ENCODE data around the gene CMPK2. TPM values are rescaled to one million over a fixed set of nuclear protein-coding genes. Genes with fewer than 3 reads are reported as not detected.
A peak's percentile ranks its signal among the peaks of the same experiment; 100 is the strongest.

Gene CMPK2
- total RNA-seq, 5 donors from 2014 or later (not counting 1 experiment from before 2014, with no cell fraction given), result 6.5 to 15.2 (median 9.1) TPM

GRCh38 chr2:6856548-6856920 lies 9.2 kb downstream of the CMPK2 start:
- no peaks in the 10 kb centered on the region for H3K9me3 ChIP-seq
- H3K27me3 ChIP-seq (replicated peaks in 1 of 2; ENCODE audit: control insufficient read depth in 2 of 2, extremely low read depth in 1 of 2, insufficient read depth in 2 of 2, low read length in 1 of 2), result no peaks in the 10 kb centered on the region
- no peak overlapping the region for H3K4me3 Mint-ChIP-seq
- peaks cover 12 to 26% (median 18%) of the 10 kb centered on the region in 3 donors for H3K9me3 Mint-ChIP-seq
- no peak overlapping the region for H3K4me3 ChIP-seq (ENCODE audit: control insufficient read depth in 1 of 2, extremely low read depth in 1 of 2, low read length in 1 of 2)
- no CpG with 5 or more reads among the region's 1 CpG for WGBS (ENCODE audit: insufficient coverage)
- H3K36me3 ChIP-seq (ENCODE audit: control insufficient read depth in 2 of 2, extremely low read depth in 1 of 2, insufficient read depth in 1 of 2, low read length in 1 of 2), result peaks cover 2 to 24% of the 10 kb centered on the region in 2 donors
- H3K4me1 Mint-ChIP-seq, result peaks cover 10 to 25% (median 14%) of the 10 kb centered on the region in 3 donors
- H3K4me1 ChIP-seq (ENCODE audit: control insufficient read depth in 1 of 2, extremely low read depth in 1 of 2, insufficient read depth in 2 of 2, low read length in 2 of 2), result peaks cover 0 to 4% of the 10 kb centered on the region in 2 experiments
- ATAC-seq (replicated peaks in 1 of 4) (no peak), DNase-seq (no peak)
- ChIA-PET POLR2A (interaction anchor here in 1 of 2 donors (0.6 kb wide), 1 partner anchor 1640 kb away, joined by 3 read pairs; no protein-coding TSS in a partner anchor), CTCF (interaction anchor here in 1 of 2 donors (0.7 kb wide), 1 partner anchor 33 kb away, joined by 3 read pairs; no protein-coding TSS in a partner anchor)
- H3K36me3 Mint-ChIP-seq, result peaks cover 84% of the 10 kb centered on the region
- no peak overlapping the region for H3K27ac ChIP-seq (ENCODE audit: low read length)
- H3K27me3 Mint-ChIP-seq, result no peaks in the 10 kb centered on the region
- no peak overlapping the region for H3K27ac Mint-ChIP-seq

- no peak overlapping the region for H3K27ac ChIP-seq (ENCODE audit: low read length)
- H3K4me3 Mint-ChIP-seq, result no peak overlapping the region
- H3K36me3 Mint-ChIP-seq, result peaks cover 84% of the 10 kb centered on the region
- ChIA-PET CTCF (no interaction called here), POLR2A (no interaction called here)
- H3K27me3 Mint-ChIP-seq, result no peaks in the 10 kb centered on the region
- no peaks in the 10 kb centered on the region for H3K9me3 ChIP-seq
- H3K27me3 ChIP-seq (replicated peaks in 1 of 2; ENCODE audit: control insufficient read depth in 2 of 2, extremely low read depth in 1 of 2, insufficient read depth in 2 of 2, low read length in 1 of 2), result no peaks in the 10 kb centered on the region
- DNase-seq (no peak), ATAC-seq (replicated peaks in 1 of 4) (no peak)
- H3K4me3 ChIP-seq (ENCODE audit: control insufficient read depth in 1 of 2, extremely low read depth in 1 of 2, low read length in 1 of 2), result no peak overlapping the region
- H3K4me1 Mint-ChIP-seq, result peaks cover 10 to 21% (median 14%) of the 10 kb centered on the region in 3 donors
- H3K27ac Mint-ChIP-seq, result no peak overlapping the region
- peaks cover 0 to 26% of the 10 kb centered on the region in 2 donors for H3K36me3 ChIP-seq (ENCODE audit: control insufficient read depth in 2 of 2, extremely low read depth in 1 of 2, insufficient read depth in 1 of 2, low read length in 1 of 2)
- H3K4me1 ChIP-seq (ENCODE audit: control insufficient read depth in 1 of 2, extremely low read depth in 1 of 2, insufficient read depth in 2 of 2, low read length in 2 of 2), result peaks cover 0 to 4% of the 10 kb centered on the region in 2 experiments
- peaks cover 9 to 21% (median 18%) of the 10 kb centered on the region in 3 donors for H3K9me3 Mint-ChIP-seq
These were observed 9.7 kb downstream of the CMPK2 start for GRCh38 chr2:6855860-6856547.

GRCh38 chr2:6854416-6854815 lies 11.3 kb downstream of the CMPK2 start:
- ChIA-PET POLR2A (no interaction called here), CTCF (interaction anchor here in 1 of 2 donors (0.6 kb wide), 1 partner anchor 230 kb away, joined by 3 read pairs; no protein-coding TSS in a partner anchor)
- Mint-ChIP-seq H3K4me3 (no peak overlapping the region), H3K9me3 (peaks cover 8 to 23% (median 10%) of the 10 kb centered on the region in 3 donors), H3K36me3 (peaks cover 84% of the 10 kb centered on the region), H3K27me3 (no peaks in the 10 kb centered on the region), H3K27ac (no peak overlapping the region), H3K4me1 (peaks cover 10 to 21% (median 14%) of the 10 kb centered on the region in 3 donors)
- Histone ChIP-seq H3K36me3 (ENCODE audit: control insufficient read depth in 2 of 2, extremely low read depth in 1 of 2, insufficient read depth in 1 of 2, low read length in 1 of 2) (peaks cover 4 to 30% of the 10 kb centered on the region in 2 donors), H3K4me1 (ENCODE audit: control insufficient read depth in 1 of 2, extremely low read depth in 1 of 2, insufficient read depth in 2 of 2, low read length in 2 of 2) (peaks cover 0 to 4% of the 10 kb centered on the region in 2 experiments), H3K27me3 (replicated peaks in 1 of 2; ENCODE audit: control insufficient read depth in 2 of 2, extremely low read depth in 1 of 2, insufficient read depth in 2 of 2, low read length in 1 of 2) (no peaks in the 10 kb centered on the region), H3K27ac (ENCODE audit: low read length) (no peak overlapping the region), H3K9me3 (no peaks in the 10 kb centered on the region), H3K4me3 (ENCODE audit: control insufficient read depth in 1 of 2, extremely low read depth in 1 of 2, low read length in 1 of 2) (no peak overlapping the region)
- DNase-seq, result no peak
- no peak for ATAC-seq (replicated peaks in 1 of 4)
- WGBS (ENCODE audit: insufficient coverage), result 92% methylated on average over 2 of the region's 2 CpGs

GRCh38 chr2:6852195-6852594 lies 13.5 kb downstream of the CMPK2 start:
- WGBS (ENCODE audit: insufficient coverage), result no CpG with 5 or more reads among the region's 2 CpGs
- DNase-seq, result no peak
- Histone ChIP-seq H3K4me3 (ENCODE audit: control insufficient read depth in 1 of 2, extremely low read depth in 1 of 2, low read length in 1 of 2) (no peak overlapping the region), H3K9me3 (peaks cover 7% of the 10 kb centered on the region), H3K36me3 (ENCODE audit: control insufficient read depth in 2 of 2, extremely low read depth in 1 of 2, insufficient read depth in 1 of 2, low read length in 1 of 2) (peaks cover 12 to 28% of the 10 kb centered on the region in 2 donors), H3K27me3 (replicated peaks in 1 of 2; ENCODE audit: control insufficient read depth in 2 of 2, extremely low read depth in 1 of 2, insufficient read depth in 2 of 2, low read length in 1 of 2) (no peaks in the 10 kb centered on the region), H3K27ac (ENCODE audit: low read length) (no peak overlapping the region), H3K4me1 (ENCODE audit: control insufficient read depth in 1 of 2, extremely low read depth in 1 of 2, insufficient read depth in 2 of 2, low read length in 2 of 2) (peaks cover 0 to 4% of the 10 kb centered on the region in 2 experiments)
- Mint-ChIP-seq H3K4me3 (no peak overlapping the region), H3K27ac (peak overlapping the region in 1 of 2 donors; percentile 16), H3K27me3 (no peaks in the 10 kb centered on the region), H3K36me3 (peaks cover 86% of the 10 kb centered on the region), H3K4me1 (peaks cover 11 to 14% (median 12%) of the 10 kb centered on the region in 3 donors), H3K9me3 (peaks cover 0 to 29% (median 21%) of the 10 kb centered on the region in 3 donors)
- ChIA-PET CTCF (no interaction called here), POLR2A (no interaction called here)
- ATAC-seq (replicated peaks in 1 of 4), result no peak

GRCh38 chr2:6846967-6847681 lies 18.6 kb downstream of the CMPK2 start:
- H3K4me1 Mint-ChIP-seq, result peaks cover 0 to 3% (median 2%) of the 10 kb centered on the region in 3 donors
- no peak for ATAC-seq (replicated peaks in 1 of 4)
- WGBS (ENCODE audit: insufficient coverage), result 96% methylated on average over 6 of the region's 6 CpGs
- H3K27ac Mint-ChIP-seq, result no peak overlapping the region
- Histone ChIP-seq H3K9me3 (peaks cover 20% of the 10 kb centered on the region), H3K27ac (ENCODE audit: low read length) (no peak overlapping the region), H3K36me3 (ENCODE audit: control insufficient read depth in 2 of 2, extremely low read depth in 1 of 2, insufficient read depth in 1 of 2, low read length in 1 of 2) (peaks cover 15 to 22% of the 10 kb centered on the region in 2 donors), H3K4me3 (ENCODE audit: control insufficient read depth in 1 of 2, extremely low read depth in 1 of 2, low read length in 1 of 2) (no peak overlapping the region), H3K27me3 (replicated peaks in 1 of 2; ENCODE audit: control insufficient read depth in 2 of 2, extremely low read depth in 1 of 2, insufficient read depth in 2 of 2, low read length in 1 of 2) (no peaks in the 10 kb centered on the region), H3K4me1 (ENCODE audit: control insufficient read depth in 1 of 2, extremely low read depth in 1 of 2, insufficient read depth in 2 of 2, low read length in 2 of 2) (no peaks in the 10 kb centered on the region)
- POLR2A ChIA-PET, result no interaction called here
- no peaks in the 10 kb centered on the region for H3K27me3 Mint-ChIP-seq
- DNase-seq, result no peak
- peaks cover 15 to 72% (median 50%) of the 10 kb centered on the region in 3 donors for H3K9me3 Mint-ChIP-seq
- peaks cover 85% of the 10 kb centered on the region for H3K36me3 Mint-ChIP-seq
- CTCF ChIA-PET, result interaction anchor here in 1 of 2 donors (0.6 kb wide), 1 partner anchor 22 kb away, joined by 3 read pairs; no protein-coding TSS in a partner anchor
- H3K4me3 Mint-ChIP-seq, result no peak overlapping the region

GRCh38 chr2:6846540-6846939 lies 19.2 kb downstream of the CMPK2 start:
- H3K4me1 ChIP-seq (ENCODE audit: control insufficient read depth in 1 of 2, extremely low read depth in 1 of 2, insufficient read depth in 2 of 2, low read length in 2 of 2), result no peaks in the 10 kb centered on the region
- Mint-ChIP-seq H3K27ac (no peak overlapping the region), H3K9me3 (peaks cover 15 to 78% (median 52%) of the 10 kb centered on the region in 3 donors), H3K36me3 (peaks cover 86% of the 10 kb centered on the region), H3K4me1 (peaks cover 0 to 1% (median 0%) of the 10 kb centered on the region in 3 donors), H3K27me3 (no peaks in the 10 kb centered on the region), H3K4me3 (no peak overlapping the region)
- ATAC-seq (replicated peaks in 1 of 4) (no peak), DNase-seq (no peak)
- H3K36me3 ChIP-seq (ENCODE audit: control insufficient read depth in 2 of 2, extremely low read depth in 1 of 2, insufficient read depth in 1 of 2, low read length in 1 of 2), result peaks cover 15 to 22% of the 10 kb centered on the region in 2 donors
- no peaks in the 10 kb centered on the region for H3K27me3 ChIP-seq (replicated peaks in 1 of 2; ENCODE audit: control insufficient read depth in 2 of 2, extremely low read depth in 1 of 2, insufficient read depth in 2 of 2, low read length in 1 of 2)
- no peak overlapping the region for H3K4me3 ChIP-seq (ENCODE audit: control insufficient read depth in 1 of 2, extremely low read depth in 1 of 2, low read length in 1 of 2)
- POLR2A ChIA-PET, result no interaction called here
- no CpG with 5 or more reads among the region's 1 CpG for WGBS (ENCODE audit: insufficient coverage)
- H3K27ac ChIP-seq (ENCODE audit: low read length), result no peak overlapping the region
- H3K9me3 ChIP-seq, result peaks cover 20% of the 10 kb centered on the region
- CTCF ChIA-PET, result no interaction called here

Data from T-cell (primary cell).